Measurements from ENCODE around the gene LMF1. TPM values are rescaled to one million over a fixed set of nuclear protein-coding genes. Genes with fewer than 3 reads are reported as not detected.

LMF1 gene
- total RNA-seq, 2 donors from 2014 or later = 12.3 to 17.8 TPM

DNA sequence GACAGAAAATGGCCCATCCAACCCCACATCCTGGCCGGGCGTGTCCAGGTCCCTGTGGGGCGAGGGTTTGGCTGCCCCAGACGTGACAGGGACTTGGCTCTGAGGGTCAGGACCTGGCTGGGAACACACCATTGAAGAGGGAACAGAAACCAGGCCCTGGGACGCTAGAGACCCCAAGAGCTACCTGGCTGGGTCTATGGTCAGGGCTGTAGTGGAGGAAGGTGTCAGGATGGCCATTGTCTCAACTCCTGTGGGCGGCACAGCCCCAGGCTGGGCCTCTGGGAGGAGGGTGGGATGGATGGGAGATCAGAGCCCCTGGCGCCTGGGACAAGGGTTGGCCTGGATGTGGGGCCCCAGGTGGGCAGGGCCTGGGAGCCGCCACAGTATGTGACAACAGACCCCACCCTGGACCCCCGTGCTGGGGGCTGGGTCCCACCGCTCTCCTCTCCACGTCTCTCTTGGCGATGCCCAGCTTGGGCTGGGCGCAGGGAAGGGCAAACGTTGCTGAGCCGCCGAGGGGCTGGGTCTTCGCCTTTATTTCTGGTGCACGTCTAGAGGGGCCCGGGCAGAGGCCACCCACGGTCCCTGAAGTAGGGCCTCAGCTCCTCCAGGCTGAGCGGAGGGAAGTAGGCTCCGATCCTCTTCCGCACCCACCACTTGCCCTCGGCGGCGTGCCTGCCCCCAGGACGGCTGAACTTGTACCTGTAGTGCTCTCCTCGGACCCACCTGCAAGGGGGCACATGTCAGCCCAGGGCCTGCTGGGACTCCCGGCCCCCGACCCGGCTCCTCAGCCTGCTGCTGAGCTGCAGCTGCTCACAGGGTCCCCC is 116.6 kb downstream of the LMF1 start:
- Mint-ChIP-seq H3K36me3 (ENCODE audit: low read depth) (no peaks in the 10 kb centered on the region), H3K4me1 (no peaks in the 10 kb centered on the region), H3K4me3 (no peak overlapping the region), H3K27ac (no peak overlapping the region), H3K27me3 (no peaks in the 10 kb centered on the region), H3K9me3 (no peaks in the 10 kb centered on the region)
- ATAC-seq (replicated peaks) = no peak

DNA sequence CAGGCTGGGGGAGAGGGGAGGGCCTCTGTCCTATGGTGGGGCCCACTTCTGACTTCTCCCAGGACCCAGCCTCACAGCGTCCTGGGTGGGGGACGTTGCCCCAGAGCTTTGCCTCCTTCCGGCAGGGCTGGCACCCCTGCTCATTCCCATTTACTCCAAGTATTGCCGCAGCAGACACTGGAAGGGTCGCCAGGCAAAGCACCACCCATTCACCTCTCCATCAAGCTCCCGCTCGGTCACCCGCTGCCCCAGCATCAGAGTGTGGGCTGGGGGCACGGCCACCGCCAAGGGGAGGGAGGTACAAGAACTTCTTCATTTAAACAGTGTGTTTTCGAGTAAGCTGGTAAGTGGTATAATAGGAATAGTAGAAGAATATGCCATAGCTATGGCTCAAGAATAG is 117.5 kb downstream of the LMF1 start:
- no peak overlapping the region for H3K4me3 Mint-ChIP-seq
- no peaks in the 10 kb centered on the region for H3K27me3 Mint-ChIP-seq
- no peak overlapping the region for H3K27ac Mint-ChIP-seq
- no peak for ATAC-seq (replicated peaks)
- no peaks in the 10 kb centered on the region for H3K36me3 Mint-ChIP-seq (ENCODE audit: low read depth)
- no peaks in the 10 kb centered on the region for H3K4me1 Mint-ChIP-seq
- H3K9me3 Mint-ChIP-seq = no peaks in the 10 kb centered on the region

DNA sequence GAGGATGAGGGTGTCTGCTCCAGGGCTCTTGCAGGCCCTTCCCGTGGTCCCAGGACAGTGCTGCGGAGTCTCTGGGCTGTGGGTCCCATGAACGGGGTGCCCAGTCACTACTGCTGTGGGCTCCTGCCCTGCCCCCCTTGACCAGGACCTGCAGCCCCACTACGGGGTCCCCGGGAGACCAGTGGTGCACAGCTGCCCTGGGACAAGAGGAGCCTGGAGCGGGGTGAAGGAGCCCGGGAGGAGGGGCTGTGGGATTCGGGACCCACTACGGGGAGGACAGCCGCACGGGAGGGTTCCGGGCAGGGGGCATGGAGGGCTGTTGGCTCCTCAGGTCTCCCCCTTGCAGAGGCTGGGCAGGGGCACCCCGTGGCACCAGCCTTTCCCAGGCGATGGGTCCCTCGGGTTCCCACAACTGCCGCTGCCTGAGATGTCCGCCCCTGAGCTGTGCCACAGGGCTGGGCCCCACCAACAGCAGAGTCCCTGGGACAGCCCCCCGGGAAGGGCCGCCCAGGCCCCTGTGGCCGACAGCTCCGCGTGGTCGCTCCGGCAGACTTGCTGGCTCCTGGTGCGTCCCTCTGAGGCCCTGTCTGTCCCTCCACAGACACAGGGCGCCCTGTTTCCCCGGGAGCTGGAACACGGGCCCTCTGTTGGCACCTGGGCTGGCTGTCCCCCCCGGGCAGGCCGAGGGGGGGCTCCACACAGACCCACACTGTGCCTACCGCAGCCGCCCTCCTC is 118.2 kb downstream of the LMF1 start:
- Mint-ChIP-seq H3K4me3 (no peak overlapping the region), H3K27me3 (no peaks in the 10 kb centered on the region), H3K36me3 (ENCODE audit: low read depth) (no peaks in the 10 kb centered on the region), H3K9me3 (no peaks in the 10 kb centered on the region), H3K4me1 (no peaks in the 10 kb centered on the region), H3K27ac (no peak overlapping the region)
- no peak for ATAC-seq (replicated peaks)

DNA sequence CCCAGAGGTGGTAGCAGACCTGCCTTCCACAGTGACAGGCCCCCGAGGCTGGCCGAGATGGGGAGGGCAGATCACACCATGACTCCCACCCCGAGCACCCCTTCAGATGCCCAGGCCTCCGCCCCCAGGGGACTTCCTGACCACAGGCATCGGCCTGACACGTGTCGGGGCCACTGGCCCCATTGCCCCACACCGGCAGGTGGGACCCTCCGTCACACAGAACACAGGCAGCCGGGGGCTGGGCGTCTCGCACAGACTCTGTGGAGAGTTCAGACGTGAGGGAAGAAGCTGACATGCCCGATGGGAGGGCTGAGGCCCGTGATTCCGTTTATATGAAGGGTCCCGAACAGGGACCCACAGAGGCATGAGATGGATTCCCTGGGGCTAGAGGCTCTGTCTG is 118.9 kb downstream of the LMF1 start:
- H3K36me3 Mint-ChIP-seq (ENCODE audit: low read depth) = no peaks in the 10 kb centered on the region
- no peaks in the 10 kb centered on the region for H3K4me1 Mint-ChIP-seq
- no peak overlapping the region for H3K27ac Mint-ChIP-seq
- no peak overlapping the region for H3K4me3 Mint-ChIP-seq
- no peaks in the 10 kb centered on the region for H3K27me3 Mint-ChIP-seq
- no peaks in the 10 kb centered on the region for H3K9me3 Mint-ChIP-seq
- ATAC-seq (replicated peaks) = no peak

DNA sequence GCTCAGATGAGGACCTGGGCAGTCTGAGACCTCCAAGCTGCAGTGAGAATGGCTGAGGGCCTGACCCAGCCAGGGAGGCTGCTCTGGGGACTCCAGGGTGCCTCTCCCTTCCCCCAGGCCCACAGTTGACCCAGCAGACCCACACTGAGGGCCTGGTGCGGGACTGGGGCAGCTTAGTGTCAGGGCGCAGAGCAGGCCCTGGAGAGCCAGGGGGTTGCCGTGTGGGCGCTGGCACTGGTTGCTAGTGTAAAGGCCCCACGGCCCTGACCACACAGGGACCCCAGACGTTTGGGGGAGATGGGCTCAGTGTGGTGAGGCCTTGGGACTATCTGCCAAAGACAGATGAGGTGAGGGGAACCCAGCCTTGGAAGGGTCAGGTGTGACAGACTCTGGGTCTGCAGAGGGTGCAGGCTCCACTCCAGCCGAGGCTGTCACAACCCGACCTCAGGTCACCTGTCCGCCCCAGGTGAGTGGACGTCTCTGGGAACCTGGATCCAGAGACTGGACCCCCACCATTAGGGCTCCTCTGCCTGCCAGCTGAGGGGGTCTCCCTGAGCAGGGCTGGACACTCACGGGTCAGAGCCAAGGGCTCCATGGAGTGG is 119.5 kb downstream of the LMF1 start:
- no peaks in the 10 kb centered on the region for H3K36me3 Mint-ChIP-seq (ENCODE audit: low read depth)
- H3K27ac Mint-ChIP-seq = no peak overlapping the region
- H3K4me3 Mint-ChIP-seq = no peak overlapping the region
- no peaks in the 10 kb centered on the region for H3K27me3 Mint-ChIP-seq
- H3K4me1 Mint-ChIP-seq = no peaks in the 10 kb centered on the region
- H3K9me3 Mint-ChIP-seq = no peaks in the 10 kb centered on the region
- ATAC-seq (replicated peaks) = no peak

DNA sequence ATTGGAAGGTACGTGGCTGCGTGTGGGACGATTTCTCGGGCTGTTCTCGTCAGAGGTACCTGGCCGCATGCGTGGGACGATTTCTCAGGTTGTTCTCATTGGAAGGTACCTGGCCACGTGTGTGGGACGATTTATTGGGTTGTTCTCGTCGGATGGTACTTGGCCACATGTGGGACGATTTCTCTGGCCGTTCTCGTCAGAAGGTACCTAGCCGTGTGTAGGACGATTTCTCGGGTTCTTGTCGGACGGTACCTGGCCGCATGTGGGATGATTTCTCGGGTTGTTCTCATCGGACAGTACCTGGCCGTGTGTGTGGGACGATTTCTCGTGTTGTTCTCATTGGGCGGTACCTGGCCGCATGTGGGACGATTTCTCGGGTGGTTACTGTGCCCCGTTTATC is 120.1 kb downstream of the LMF1 start:
- no peak for ATAC-seq (replicated peaks)
- H3K4me1 Mint-ChIP-seq = no peaks in the 10 kb centered on the region
- H3K4me3 Mint-ChIP-seq = no peak overlapping the region
- no peaks in the 10 kb centered on the region for H3K27me3 Mint-ChIP-seq
- H3K36me3 Mint-ChIP-seq (ENCODE audit: low read depth) = no peaks in the 10 kb centered on the region
- H3K9me3 Mint-ChIP-seq = no peaks in the 10 kb centered on the region
- H3K27ac Mint-ChIP-seq = no peak overlapping the region

DNA sequence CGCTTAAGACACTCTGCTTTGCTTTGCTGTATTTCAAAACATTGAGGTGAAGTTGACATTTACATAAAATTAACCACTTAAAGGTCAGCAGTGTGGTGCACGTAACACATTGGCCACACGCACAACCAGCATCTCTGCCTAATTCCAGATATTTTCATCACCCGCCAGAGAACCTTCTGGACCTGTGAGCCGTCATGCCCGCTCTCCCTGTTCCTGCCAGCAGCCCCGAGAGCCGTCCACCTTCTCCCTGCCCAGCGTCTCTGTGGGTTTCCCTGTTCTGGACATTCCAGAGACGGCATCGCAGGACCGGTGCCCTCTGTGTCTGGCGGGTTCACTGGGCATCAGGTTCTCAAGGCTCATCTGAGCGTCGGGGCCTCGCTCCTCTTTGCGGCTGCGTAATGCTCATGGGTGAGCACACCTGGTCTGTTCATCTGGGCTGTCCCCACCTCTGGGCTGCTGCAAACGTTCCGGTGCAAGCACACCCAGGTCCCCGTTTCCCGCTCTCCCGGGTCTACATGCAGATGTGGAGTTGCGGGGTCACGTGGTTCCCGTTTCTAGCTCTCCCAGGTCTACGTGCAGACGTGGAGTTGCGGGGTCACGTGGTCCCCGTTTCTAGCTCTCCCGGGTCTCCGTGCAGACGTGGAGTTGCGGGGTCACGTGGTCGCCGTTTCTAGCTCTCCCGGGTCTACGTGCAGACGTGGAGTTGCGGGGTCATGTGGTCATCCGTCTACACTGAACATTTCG is 122.1 kb downstream of the LMF1 start:
- no peak for ATAC-seq (replicated peaks)
- Mint-ChIP-seq H3K9me3 (no peaks in the 10 kb centered on the region), H3K4me1 (no peaks in the 10 kb centered on the region), H3K27me3 (no peaks in the 10 kb centered on the region), H3K36me3 (ENCODE audit: low read depth) (no peaks in the 10 kb centered on the region), H3K4me3 (no peak overlapping the region), H3K27ac (no peak overlapping the region)

DNA sequence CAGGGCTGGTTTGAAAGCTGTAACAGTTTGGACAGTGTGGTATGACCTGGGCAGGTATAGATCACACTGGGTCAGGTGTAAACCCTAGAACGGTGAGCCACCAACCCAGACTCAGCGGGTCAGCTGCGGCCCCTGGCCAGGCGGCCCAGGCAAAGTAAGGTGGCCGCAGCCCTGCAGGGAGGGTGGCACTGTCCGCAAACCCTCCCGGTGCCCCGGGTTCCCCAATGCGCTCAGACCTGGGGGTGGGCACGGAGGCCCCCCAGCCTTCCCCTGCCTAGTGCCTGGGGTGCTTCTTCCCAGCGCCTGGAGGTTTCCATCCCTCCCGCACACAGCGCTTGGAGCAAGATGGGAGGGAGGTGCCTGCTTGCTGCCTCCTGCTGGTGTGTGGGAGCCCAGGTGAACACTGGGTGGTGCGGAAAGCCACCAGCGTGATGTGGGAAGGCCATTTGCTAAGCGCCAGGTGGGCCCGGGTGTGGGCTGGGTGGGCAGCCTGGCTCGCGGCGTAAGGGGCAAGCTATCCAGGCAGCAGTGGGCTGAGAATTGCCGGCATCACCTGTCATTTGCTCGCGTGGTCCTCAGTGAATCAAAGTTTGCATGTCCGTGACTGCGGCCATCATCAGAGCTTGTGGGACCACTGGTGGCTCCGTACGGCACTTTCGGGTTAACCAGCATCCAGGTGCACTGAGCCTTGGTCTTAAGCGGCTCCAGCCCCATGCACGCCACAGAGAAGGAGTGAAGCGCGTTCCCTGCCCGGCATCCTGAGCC is 122.9 kb downstream of the LMF1 start:
- no peaks in the 10 kb centered on the region for H3K36me3 Mint-ChIP-seq (ENCODE audit: low read depth)
- H3K4me3 Mint-ChIP-seq = no peak overlapping the region

DNA sequence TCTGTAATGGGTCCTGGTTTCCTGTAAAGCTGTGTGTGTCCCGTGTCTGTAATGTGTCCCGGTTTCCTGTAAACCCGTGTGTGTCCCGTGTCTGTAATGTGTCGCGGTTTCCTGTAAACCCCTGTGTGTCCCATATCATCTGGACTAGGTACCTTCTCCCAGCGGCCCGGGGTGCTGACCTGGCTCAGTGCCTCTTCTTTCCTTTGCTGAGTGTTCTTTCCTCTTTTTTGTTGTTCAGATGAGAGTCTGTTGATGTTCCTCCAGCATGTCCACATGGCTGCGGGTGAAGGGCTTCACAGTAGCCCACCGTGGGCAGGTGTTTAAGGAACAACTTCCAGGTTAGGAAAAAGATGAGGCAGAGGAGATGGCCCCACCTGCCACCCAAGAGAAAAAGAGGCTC is 123.6 kb downstream of the LMF1 start:
- no peak overlapping the region for H3K27ac Mint-ChIP-seq
- ATAC-seq (replicated peaks) = no peak
- no peaks in the 10 kb centered on the region for H3K9me3 Mint-ChIP-seq
- H3K27me3 Mint-ChIP-seq = no peaks in the 10 kb centered on the region
- no peak overlapping the region for H3K4me3 Mint-ChIP-seq
- no peaks in the 10 kb centered on the region for H3K4me1 Mint-ChIP-seq
- H3K36me3 Mint-ChIP-seq (ENCODE audit: low read depth) = no peaks in the 10 kb centered on the region

More for the DNA sequence above, 122.9 kb downstream of the LMF1 start:
- Mint-ChIP-seq H3K27me3 (no peaks in the 10 kb centered on the region), H3K9me3 (no peaks in the 10 kb centered on the region), H3K27ac (no peak overlapping the region), H3K4me1 (no peaks in the 10 kb centered on the region)
- no peak for ATAC-seq (replicated peaks)

DNA sequence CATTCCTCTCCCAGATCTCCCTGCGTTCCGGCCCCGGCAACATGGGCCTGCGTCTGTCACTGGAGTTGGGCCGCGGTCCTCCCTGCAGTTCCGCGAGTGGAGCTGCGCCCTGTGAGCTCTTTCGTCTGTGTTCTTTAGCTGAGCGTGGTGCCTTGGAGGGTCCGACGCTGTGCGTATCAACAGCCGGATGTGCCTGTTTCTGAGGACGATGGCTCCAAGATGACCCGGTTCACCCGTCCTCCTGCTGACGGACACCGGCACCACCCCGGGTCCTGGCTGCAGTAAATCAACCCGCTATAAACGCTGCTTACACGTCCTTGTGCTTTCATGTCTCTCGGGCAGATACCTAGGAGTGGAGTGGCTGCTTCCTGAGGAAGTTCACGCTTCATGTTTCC is 125.4 kb downstream of the LMF1 start:
- Mint-ChIP-seq H3K27ac (no peak overlapping the region), H3K4me3 (no peak overlapping the region), H3K9me3 (no peaks in the 10 kb centered on the region), H3K27me3 (no peaks in the 10 kb centered on the region), H3K36me3 (ENCODE audit: low read depth) (no peaks in the 10 kb centered on the region), H3K4me1 (no peaks in the 10 kb centered on the region)
- ATAC-seq (replicated peaks) = no peak

DNA sequence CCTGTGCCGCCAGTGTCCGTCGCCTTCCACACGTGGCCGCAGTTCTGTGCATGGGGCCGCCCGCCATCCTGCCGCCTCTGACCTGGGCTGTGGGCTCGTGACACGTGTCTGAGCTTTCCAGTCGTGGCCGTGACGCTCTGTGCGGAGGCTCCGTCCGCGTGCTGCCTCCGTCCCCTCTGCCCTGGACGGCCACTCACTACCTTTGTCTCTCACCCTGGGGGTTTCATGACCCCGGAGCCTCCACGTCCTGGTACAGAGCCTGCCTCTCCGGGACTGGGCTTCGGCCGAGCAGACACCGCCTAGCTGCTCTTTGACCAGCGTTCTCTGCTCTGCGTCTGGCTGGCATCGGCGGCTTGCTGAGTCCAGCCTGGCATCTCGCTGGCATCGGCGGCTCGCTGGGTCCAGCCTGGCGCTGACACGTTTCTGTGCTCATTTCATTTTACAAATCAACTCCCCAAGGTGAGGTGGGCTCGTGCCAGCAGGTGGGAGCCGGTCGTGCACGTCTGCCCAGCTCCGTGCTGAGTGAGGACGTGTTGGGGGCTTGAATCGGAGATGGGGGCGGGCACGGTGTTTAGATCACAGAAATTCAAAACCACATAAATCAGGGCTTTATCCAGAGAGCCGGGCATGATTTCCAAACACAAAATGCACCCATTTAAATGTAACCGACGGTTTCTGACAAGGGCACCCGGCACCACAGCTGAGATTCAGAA is 126.0 kb downstream of the LMF1 start:
- H3K27ac Mint-ChIP-seq = no peak overlapping the region
- H3K4me1 Mint-ChIP-seq = no peaks in the 10 kb centered on the region
- H3K27me3 Mint-ChIP-seq = no peaks in the 10 kb centered on the region
- no peaks in the 10 kb centered on the region for H3K36me3 Mint-ChIP-seq (ENCODE audit: low read depth)
- no peak for ATAC-seq (replicated peaks)
- H3K4me3 Mint-ChIP-seq = no peak overlapping the region
- no peaks in the 10 kb centered on the region for H3K9me3 Mint-ChIP-seq

DNA sequence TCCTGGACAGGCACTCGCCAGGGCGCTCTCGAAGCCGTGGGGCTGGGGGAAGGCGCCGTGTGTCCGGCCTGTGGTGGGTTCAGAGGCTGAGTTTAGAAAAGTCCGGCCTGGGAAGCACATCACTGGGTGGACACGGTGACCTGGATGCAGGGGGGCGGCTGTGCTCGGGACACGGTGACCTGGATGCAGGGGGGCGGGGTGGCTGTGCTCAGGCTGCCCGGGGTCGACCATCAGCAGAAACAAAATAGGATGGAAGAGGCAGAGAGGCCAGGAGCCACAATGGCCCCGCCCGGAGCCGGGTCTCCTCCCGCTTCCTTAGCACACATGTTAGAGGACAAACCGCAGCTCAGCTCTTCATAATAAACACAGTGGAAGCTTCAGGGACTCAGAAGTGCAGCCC is 127.0 kb downstream of the LMF1 start:
- Mint-ChIP-seq H3K4me1 (no peaks in the 10 kb centered on the region), H3K4me3 (no peak overlapping the region)

DNA sequence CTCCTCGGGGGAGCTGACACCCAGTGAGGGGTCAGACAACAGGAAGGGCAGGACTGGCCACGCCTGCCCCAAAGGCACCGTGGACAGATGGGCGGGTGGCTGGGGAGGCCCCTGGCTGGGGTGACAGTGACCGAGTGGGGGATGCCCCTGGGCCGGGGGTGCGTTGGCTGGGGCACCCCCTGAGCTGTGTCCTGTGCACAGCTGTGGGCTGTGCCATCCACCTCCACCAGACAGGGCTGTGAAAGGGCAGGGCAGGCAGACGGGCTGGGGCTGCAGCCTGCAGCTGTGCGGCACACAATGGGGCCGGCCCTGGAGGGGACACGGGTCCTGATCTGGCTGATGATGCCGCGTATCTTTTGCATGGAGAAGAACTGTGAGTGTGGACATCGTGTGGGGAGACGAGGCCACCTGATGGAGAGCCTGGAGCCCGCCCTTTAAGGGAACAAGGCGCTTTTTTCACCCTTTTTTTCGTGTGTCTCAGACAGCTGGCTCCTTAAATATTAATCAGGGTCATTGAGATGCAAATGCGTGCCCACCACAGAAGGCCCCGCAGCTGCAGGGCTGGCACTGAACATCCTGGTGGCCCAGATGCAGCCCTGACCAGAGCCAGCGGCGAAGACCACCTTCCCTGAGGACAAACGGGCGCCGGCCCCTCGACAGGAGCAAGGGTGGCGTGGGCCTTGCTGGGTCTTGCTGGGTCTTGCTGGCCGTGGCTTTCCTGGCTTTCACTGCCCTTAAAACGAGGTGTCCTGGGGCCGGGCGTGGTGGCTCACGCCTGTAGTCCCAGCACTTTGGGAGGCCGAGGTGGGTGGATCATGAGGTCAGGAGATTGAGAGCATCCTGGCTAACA is 127.8 kb downstream of the LMF1 start:
- no peak for ATAC-seq (replicated peaks)

More for the DNA sequence above, 127.0 kb downstream of the LMF1 start:
- Mint-ChIP-seq H3K9me3 (no peaks in the 10 kb centered on the region), H3K36me3 (ENCODE audit: low read depth) (no peaks in the 10 kb centered on the region), H3K27ac (no peak overlapping the region), H3K27me3 (no peaks in the 10 kb centered on the region)
- ATAC-seq (replicated peaks) = no peak

More for the DNA sequence above, 127.8 kb downstream of the LMF1 start:
- Mint-ChIP-seq H3K27ac (no peak overlapping the region), H3K36me3 (ENCODE audit: low read depth) (no peaks in the 10 kb centered on the region), H3K9me3 (no peaks in the 10 kb centered on the region), H3K27me3 (no peaks in the 10 kb centered on the region), H3K4me1 (no peaks in the 10 kb centered on the region), H3K4me3 (no peak overlapping the region)
